ENCODE measurements around the gene NCK1.

DNA sequence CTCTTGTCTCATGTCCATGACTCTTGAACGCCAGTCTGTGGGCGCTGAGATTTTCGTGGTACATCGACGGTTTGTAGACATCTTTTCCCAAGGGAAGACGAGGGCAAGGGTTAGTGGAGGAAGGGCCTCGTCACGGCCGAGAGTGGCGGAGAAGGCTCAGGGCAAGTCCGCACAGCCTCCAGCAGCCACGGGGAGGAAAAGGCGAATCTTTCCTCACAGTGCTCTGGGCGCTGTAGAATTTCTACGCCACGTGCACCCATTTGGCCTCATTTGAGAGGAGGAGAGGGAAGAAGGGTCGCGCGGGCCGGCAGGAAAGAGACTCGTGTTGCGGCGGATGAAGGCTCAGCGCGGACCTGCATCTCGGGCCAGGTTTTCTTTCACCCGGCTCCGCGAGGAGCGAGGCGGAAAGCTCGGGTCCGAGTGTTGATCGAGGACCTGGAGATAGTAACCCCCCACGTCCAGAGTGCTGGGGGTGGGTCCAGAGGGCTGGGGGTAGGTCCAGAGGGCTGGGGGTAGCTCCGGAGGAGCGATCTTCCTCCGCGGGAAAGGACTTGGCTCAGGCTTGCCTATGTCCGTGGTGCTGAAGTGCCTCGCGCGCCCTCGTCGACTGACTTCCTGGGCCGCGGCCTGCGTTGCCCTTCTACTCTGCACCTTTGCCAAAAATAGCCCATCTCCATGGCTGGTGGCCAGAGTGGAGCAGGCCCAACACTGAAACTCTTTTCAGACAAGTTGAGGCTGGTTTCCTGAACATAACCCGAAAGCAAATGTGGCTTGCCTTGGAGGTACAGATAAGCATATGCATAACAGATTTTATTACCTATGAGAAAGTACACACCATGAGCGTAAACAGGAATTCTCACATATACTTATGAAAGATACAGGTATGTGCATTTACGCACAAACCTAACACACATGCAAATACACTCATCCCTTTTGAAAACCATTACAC, 42.0 kb upstream of the NCK1 start:
- TF ChIP-seq, protein P1, sequence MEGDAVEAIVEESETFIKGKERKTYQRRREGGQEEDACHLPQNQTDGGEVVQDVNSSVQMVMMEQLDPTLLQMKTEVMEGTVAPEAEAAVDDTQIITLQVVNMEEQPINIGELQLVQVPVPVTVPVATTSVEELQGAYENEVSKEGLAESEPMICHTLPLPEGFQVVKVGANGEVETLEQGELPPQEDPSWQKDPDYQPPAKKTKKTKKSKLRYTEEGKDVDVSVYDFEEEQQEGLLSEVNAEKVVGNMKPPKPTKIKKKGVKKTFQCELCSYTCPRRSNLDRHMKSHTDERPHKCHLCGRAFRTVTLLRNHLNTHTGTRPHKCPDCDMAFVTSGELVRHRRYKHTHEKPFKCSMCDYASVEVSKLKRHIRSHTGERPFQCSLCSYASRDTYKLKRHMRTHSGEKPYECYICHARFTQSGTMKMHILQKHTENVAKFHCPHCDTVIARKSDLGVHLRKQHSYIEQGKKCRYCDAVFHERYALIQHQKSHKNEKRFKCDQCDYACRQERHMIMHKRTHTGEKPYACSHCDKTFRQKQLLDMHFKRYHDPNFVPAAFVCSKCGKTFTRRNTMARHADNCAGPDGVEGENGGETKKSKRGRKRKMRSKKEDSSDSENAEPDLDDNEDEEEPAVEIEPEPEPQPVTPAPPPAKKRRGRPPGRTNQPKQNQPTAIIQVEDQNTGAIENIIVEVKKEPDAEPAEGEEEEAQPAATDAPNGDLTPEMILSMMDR (IDR thresholded peaks at IDR 0.05; ENCODE audit: low read depth, low read length) = no peak
- no peak for TF ChIP-seq EZH2phosphoT487 (IDR thresholded peaks at IDR 0.05; ENCODE audit: low read depth)
